Cortex of kidney (tissue), 1 donor: Measurements from ENCODE around the gene GLIS1.
"Not testable (repeated sequence)": the region's sequence is repeated elsewhere in the genome, so short reads cannot be mapped to it uniquely, and the experiment has no call there.

Source experiments
- DNase-seq: peaks from one replicate; lab custom pipeline; 2025; lab: John Stamatoyannopoulos, UW

GLIS1 gene

DNA sequence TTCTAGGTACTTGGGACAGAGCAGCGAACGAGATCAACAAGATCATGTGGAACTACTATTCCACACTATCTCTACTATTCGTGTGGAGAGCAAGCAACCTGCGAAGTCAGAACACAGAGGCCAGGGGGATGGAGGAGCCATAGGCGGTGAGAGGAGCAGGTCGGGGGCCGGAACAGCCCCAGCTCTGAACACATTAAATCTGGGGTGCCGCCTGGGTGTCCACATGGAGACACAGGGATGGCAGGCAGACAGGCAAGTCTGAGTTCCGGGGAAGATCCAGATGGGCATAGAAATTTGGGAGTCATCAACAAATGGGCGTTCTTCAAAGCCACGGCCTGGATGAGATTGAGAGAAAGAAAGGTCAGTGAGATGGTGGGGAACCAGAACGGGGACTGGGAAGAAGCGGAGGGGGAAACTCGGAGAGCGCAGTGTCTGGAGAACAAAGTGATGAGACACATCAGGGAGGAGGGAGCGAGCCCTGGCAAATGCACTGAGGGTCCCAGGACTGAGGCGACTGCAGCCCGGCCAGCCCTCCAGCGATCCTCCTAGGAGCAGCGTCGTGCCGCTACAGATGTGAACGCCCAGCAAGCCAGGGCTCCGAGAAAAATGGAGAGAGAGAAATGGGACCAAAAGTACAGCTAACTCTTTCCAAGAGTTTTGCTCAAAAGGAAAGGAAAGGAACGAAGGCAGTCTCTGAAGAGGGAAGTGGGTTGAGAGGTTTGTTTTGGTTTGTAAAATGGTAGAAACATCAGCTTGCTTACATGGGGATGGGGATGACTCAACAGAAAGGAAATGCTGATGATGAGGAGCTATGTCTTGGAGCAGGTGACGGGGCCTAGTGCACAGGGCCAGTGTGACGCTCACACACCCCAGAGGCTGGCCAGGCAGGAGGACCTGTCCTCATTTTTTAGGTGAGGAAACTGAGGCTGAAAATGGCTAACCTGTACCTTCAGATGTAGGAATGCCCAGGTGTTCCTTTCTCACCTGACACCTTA is 84.5 kb downstream of the GLIS1 start:
- no peak for DNase-seq

DNA sequence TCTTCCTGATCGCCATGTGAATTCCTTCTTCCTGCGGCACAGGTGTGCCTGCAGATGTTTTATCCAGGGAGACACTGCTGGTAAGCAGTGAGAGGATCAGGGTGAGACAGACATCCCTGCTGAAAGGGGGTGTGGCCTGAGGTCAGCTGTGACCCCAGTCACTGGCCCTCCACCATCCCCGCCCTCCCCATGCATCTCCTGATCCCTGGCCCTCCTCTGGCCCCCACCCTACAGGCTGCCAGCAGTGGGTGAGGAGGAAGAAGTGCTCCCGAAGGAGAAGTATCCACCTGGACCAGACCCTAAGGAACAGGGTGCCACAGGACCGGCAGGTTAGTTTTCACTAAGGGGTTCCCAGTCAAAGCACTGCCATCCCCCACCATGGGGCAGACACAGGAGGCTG is 85.3 kb downstream of the GLIS1 start:
- no peak for DNase-seq

DNA sequence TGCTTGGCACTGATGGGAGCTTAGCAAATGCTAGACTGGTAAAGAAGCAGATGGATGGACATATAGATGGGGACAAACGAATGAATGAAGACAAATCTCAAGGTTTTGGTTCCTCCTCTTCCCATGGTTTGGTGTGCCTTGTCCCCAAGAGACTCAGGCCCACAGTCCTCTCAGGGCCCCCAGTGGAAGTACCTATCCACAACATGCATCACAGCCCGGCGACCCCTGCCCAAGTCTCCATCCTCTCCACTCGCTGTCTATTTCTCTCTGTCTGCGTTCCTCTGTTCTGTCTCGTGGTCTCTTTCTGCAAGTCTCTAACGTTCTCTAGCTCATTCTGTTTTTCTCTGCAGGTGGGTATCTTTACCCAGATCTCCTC is 85.8 kb downstream of the GLIS1 start:
- DNase-seq: no peak

DNA sequence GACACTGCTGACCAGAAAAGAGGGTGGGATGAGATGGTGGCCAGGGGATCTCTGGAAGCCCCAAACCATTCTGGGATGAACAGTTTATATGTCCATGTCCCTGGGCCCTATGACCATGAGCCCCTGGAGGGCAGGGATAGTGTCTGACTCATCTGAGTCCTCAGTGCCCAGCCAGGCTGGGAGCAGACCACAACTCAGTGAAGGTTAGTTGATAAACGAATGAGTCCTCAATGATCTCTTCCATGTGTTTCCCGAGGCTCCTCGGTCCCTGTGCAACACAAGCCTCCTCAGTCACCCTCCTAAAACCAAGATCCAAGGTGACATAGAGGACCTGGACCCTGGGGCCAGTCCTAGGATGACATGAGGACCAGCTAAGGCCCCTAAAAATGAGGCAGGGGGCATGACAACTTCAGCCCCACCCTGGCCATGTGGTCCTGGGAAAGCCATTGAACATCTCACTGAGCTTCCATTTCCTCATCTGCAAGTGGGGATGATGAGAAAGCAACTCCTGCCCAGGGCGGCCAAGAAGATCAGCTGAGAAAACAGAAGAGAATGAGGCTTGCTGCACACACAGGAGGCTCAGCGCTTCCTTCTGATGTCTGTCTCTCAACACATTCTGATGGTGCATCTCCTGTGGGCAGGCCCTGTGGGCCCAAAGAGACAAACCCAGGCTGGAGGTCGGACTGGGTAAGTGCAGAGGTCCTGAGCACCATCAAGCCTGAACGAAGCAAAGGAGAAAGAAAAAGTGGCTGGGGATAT is 86.3 kb downstream of the GLIS1 start:
- DNase-seq: no peak

DNA sequence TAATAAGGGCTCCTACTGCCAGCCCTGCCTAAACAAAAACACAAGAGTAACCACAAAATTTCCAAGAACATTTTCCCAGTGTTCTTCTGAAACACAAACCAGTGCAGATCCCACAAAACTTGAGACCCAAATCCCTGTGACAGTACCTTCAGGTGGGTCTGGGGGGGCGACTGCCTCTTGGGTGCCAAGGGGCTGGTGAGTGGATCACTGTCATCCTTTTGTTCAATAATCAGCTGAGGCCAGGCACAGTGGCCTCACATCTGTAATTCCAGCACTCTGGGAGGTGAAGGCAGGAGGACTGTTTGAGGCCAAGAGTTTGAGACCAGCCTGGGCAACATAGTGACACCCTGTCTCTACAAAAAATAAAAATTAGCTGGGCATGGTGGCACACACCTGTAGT is 87.6 kb downstream of the GLIS1 start:
- no peak for DNase-seq

DNA sequence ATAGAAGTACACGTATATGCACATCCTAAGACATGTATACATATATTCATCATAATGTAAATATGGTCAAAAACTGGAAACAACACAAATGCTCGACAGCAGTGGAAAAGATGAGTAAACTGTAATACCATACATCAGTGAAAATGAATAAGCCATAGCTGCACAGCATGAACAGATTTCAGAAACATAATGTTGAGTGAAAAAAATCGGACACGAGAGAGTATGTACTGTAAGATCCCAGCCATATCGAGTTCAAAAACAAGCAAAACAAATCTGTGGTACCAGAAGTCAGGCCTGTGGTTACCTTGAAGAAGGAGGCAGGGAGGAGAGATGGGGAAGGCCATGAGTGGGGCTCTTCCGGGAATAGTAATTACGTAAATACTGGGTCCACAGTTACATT is 90.4 kb downstream of the GLIS1 start:
- no peak for DNase-seq

DNA sequence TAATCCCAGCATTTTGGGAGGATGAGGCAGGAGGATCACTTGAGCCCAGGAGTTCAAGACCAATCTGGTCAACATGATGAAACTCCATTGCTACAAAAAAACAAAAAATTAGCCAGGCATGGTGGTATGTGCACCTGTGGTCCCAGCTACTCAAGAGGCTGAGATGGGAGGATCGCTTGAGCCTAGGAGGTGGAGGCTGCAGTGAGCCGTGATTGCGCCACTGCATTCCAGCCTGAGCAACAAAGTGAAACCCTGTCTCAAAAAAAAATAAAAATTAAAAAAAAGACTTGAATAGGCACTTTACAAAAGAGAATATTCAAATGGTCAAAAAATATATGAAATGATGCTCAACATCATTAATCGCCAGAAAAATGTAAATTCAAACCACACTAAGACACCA is 91.0 kb downstream of the GLIS1 start:
- not testable (repeated sequence) for DNase-seq

DNA sequence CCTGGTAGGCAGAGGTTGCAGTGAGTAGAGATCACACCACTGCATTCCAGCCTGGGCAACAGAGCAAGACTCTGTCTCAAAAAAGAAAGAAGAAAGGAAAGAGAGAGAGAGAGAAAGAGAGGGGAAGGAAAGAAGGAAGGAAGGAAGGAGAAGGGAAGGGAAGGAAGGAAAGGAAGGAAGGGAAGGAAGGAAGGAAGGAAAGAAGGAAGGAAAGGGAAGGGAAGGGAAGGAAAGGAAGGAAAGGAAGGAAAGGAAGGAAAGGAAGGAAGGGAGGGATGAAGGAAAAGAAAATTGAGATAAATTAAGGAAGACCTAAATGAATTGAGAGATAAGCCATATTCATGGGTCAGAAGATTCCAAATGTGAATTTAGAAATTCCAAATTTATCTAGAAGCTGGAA is 92.2 kb downstream of the GLIS1 start:
- DNase-seq: no peak

DNA sequence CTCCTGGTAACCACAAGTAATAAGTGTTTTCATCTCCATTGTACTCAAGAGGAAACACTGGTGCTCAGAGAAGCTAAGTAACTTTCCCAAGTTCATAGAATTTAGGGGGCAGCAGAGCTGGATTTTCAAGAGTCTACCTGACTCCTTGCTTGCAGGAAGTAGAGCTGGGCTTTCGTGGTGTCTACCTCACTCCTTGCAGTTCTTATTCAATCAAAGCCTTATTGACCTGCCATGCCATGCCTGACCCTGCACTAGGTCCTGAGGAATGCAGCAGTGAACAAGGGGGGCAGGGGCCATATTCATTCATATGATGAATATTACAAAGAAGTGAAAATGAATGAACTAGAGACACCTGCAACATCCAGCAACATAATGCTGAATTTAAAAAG is 93.3 kb downstream of the GLIS1 start:
- no peak for DNase-seq

DNA sequence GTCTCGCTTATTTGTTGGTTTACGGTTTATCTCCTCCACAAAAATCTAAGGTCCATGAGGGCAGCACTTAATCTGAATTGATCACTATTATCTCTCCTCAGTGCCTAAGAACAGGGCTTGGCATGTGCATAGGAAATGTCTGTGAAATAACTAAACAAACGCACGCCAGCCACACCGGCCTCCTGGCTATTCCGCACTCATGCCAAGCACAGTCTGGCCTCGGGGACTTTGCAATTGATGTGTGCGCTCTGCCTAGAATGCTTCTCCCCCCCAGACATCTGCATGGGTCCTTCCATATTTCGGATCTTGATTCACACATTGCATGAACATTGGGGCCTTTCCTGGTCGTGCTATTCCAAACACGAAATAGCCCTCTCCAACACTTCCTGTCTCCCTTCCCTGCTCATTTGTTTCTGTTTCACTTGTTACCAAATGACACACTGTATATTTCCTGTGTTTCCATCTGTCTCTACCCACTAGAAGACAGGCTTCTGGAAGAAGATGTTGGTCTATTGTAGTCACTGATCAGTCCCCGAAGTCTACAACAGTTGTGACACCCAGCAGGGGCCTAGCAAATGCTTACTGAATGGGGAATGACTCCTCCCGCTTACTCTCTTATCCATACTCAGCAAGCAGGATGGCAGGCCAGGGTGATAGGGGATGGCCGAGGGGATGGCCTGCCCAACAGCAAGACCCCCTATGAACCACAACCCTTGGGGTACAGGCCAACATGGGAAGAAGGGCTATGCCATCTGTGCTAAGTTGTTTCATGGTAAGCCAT is 93.9 kb downstream of the GLIS1 start:
- DNase-seq: no peak

DNA sequence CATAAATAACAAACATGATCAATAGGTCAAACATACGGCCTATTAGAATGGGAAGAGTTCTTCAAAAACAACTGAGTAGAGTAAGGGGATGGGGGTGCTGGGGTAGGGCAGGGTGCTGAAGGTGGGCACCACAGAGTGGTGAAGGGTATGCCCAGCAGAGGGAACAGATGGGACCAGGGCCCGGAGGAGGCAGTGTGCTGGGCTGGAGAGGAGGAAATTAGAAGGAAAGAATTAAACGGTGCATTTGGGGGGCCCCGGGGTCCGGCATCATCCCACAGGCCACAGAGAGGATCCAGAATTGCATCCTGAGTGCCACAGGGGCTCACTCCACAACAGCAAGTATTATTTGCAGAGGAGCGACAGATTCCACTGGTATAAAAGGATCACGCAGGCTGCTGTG is 94.5 kb downstream of the GLIS1 start:
- DNase-seq: no peak

DNA sequence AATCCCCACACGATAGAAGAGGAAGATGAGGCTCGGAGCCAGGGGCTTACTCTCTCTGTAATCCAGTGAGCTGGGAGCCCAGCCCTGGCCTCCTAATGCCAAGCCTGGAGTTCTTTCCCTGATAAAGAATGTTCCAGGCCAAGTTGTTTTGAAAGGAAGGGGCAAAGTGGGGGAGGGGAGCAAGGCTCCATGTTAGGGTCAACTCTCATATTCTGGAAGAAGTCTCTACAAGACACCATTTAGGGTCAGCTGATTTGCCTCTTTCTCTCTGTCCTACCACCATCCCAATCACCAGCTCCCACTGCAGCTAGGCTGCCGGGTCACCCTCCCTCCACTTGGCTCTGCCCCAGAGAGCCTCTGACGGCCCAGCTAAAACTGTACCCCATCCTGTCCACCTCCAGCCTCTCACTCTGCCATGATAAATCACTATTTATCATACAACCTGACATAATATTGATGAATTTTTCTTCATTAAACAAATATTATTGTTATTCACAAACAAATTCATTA is 95.0 kb downstream of the GLIS1 start:
- DNase-seq: no peak

DNA sequence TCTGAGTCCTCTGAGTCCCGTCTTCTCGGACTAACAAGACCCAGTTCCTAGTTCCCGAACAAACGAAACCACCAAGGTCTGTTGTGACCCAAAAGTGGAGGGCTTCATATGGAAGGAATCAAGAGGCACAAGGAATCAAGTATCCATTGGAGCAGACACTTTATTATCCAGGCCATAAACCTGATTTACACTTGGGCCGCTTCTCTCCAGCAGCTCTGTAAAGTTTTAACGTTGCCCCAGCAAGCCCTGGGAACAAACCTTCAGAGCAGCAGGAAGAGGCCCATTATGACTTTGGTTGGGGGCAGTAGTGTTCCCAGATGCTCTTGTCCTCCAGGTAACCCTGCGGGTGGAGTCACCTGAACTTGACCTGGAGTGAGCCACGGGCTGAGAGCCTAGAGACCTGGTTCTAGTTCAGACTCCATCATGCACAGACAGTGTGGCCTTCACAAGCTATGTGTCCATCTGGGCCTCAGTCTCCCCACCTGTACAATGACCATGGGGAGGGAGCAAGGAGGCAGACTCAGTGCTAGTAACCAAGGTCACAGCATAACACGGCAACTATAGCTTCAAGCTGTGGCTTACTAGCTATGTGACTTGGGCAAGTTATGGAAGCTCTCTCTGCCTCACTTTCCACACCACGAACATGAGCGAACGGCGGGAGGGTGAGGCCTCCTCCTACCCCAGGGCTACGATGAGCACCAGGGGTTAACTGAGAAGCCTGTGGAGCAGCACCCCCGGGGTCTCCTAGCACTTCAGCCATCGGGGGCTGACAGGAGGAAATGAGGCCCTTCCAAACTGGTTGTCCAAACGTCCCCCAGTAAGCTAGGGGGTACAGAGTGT is 95.7 kb downstream of the GLIS1 start:
- DNase-seq: no peak

DNA sequence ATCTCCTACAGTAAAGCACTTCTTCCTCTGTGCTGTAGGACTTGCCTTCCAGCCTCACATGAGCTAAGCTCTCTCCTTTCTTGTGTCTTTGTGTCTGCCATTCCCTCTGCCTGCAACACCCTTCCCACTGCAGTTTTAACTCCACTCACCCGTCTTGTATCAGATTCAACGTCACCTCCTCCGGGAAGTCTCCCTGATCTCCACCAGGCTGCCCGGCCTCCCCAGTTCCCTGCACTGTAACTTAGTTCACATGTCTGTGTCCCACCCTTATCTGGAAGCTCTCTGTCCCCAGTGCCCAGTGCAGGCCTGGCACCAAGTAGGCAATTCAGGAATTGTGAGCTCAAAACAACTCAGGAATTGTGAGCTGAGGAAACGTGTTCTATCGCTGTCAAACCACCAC is 96.4 kb downstream of the GLIS1 start:
- DNase-seq: no peak

DNA sequence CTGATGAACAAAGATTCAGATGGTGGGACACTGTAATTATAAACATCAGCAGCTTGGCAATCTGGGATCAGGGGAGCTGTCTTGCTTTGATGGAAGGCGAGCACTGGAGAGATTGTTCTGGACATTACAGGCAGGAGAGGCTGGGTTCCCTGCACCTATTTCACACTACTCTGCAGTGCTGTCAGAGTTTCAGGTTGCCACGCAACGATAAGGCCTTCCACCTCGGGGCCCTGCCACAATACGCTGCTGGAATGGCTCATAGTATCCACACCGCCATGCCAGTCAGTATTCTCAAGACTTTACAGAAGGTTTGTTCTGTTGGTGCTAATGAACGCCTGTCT is 96.8 kb downstream of the GLIS1 start:
- no peak for DNase-seq

DNA sequence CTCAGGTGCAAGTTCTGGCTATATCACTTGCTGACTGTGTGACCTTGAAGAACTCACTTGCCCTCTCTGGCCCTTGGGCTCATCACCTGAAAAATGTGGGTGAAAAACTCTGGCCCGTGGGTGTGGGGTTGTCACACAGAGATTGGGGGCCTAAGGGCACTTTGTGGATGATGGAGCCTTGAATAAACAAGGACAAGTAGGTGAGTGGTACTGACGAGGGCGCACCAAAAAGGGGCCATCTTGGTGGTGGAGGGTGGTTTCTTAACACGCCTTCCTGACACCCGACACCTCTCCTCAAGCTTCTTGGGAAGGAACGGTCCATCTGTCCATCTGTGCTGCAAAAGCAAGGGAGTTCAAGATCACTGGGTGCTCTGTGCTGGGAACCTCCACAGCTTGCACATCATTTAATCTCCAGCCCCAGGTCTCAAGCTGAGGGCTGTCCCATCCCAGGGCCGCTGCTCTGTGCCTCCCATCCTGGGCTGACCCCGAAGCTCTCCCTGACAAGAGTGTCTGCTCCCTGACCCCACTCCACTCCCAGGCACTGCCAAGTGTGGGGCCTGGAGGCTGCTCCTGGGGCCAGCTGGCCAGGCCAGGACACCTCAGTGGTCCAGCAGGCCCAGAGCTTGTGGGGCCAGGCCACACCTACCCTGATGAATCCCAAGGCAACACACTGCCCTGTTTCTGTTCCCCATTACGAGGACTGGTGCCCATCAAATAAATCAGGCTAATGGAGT is 97.3 kb downstream of the GLIS1 start:
- no peak for DNase-seq

DNA sequence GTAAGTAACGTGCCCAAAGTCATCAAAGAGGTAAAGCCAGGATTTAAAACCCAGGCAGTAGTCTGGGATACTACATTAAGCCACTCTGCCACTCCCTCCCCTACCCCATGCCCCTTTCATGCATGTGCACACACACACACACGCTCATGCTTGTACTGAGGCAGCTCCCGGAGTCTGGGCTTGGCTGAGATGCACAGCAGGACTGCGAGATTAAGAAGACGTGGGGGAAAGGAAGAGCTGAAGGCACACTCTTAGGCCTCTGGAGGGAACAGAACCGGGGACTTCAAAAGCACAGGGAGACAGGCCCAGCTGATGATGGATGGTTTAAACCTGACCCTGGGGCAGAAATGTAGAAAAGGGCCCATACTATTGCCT is 98.3 kb downstream of the GLIS1 start:
- no peak for DNase-seq

DNA sequence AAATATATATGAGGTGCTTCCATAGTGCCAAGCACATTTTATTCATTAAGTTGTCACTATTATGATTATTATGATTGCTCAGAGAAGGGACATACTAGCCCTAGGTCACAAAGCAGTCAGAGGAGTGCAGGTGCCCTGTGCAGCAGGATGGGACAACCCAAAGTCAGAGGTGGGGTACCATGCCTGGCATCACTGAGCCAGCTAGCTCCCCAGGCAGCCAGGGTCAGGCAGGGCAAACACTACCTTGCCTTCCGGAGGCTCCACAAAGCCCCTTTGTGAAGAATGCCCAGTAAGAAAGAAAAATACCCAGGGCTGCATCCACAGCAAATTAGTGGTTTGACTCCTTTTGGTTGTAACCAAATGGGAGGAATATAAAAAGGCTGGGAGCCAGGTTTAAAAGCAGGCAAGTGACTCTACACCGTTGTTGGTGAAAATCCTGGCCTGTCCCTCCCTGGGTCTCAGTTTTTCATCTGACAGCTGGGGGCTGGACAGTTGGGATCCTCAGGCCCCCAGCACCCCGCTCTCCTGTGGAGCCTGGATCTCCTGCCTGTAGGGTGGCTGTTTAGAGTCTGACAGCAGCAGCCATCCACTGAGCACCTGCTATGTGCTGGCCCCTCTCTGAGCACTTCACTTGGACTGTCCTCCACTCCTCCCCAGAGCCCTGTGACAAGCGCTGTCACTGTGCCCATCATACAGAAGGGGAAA is 98.8 kb downstream of the GLIS1 start:
- no peak for DNase-seq

DNA sequence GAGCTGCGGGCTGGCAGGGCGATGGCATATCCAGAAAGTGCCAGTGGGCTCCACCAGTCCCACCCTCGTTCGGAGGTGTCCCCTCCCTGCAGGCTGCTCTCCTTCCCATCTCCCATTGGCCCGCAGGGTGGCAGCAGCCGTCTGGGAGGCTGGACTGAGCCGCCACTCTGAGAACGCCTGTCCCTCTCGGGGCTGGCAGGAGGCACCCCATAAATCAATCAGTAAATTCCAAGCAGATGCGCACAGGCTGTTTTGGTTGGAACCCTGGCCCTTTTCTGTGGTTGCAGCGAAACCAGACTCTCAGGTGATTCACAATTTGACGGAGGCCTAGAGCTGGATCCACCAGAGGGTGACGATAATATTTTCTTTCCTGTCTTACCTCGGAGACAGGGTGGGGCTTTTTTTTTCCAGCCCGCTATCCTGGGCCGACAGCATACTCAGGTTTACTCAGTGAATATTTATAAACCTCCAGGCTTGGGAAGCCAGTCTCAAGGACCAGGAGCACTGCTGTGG is 99.7 kb downstream of the GLIS1 start:
- no peak for DNase-seq
